ENCODE results near the gene PKP1.

The PKP1 gene

GRCh38 chr1:201331166-201331565 is 47.9 kb downstream of the PKP1 start:
- DNase-seq: no peak

GRCh38 chr1:201332021-201332420 is 48.7 kb downstream of the PKP1 start:
- no peak for DNase-seq

GRCh38 chr1:201332616-201333335 is 49.5 kb downstream of the PKP1 start:
- no peak for DNase-seq

- no peak for DNase-seq
These were observed 51.2 kb downstream of the PKP1 start for GRCh38 chr1:201334325-201335173.

GRCh38 chr1:201335174-201335870 is 52.0 kb downstream of the PKP1 start:
- no peak for DNase-seq

GRCh38 chr1:201335901-201336300 is 52.6 kb downstream of the PKP1 start:
- DNase-seq: no peak

- no peak for DNase-seq
These were observed 53.6 kb downstream of the PKP1 start for GRCh38 chr1:201336711-201337450.

GRCh38 chr1:201341377-201341776 is 58.1 kb downstream of the PKP1 start:
- DNase-seq: no peak

GRCh38 chr1:201344206-201345080 is 61.1 kb downstream of the PKP1 start:
- DNase-seq: no peak

- DNase-seq: no peak
These were observed 61.7 kb downstream of the PKP1 start for GRCh38 chr1:201345081-201345355.

- peak in 1 of 3 experiments; percentile 36 for DNase-seq
These were observed 63.1 kb downstream of the PKP1 start for GRCh38 chr1:201346337-201346939.

GRCh38 chr1:201346987-201347386 is 63.7 kb downstream of the PKP1 start:
- DNase-seq: no peak

GRCh38 chr1:201347498-201348210 is 64.3 kb downstream of the PKP1 start:
- no peak for DNase-seq

- DNase-seq: peak; percentile 17 to 45 (median 22)
These were observed 64.9 kb downstream of the PKP1 start for GRCh38 chr1:201348211-201348566.

- DNase-seq: no peak
These were observed 65.8 kb downstream of the PKP1 start for GRCh38 chr1:201349092-201349491.

GRCh38 chr1:201350361-201350725 is 67.0 kb downstream of the PKP1 start:
- DNase-seq: no peak

GRCh38 chr1:201350884-201351283 is 67.6 kb downstream of the PKP1 start:
- DNase-seq: no peak

- no peak for DNase-seq
These were observed 68.3 kb downstream of the PKP1 start for GRCh38 chr1:201351617-201352016.

GRCh38 chr1:201353186-201353940 is 70.1 kb downstream of the PKP1 start:
- DNase-seq: no peak

- no peak for DNase-seq
These were observed 71.0 kb downstream of the PKP1 start for GRCh38 chr1:201354151-201354900.

Measured in NCI-H1417 (cell line).